ENCODE results near the gene DCLK2.

Gene DCLK2

DNA sequence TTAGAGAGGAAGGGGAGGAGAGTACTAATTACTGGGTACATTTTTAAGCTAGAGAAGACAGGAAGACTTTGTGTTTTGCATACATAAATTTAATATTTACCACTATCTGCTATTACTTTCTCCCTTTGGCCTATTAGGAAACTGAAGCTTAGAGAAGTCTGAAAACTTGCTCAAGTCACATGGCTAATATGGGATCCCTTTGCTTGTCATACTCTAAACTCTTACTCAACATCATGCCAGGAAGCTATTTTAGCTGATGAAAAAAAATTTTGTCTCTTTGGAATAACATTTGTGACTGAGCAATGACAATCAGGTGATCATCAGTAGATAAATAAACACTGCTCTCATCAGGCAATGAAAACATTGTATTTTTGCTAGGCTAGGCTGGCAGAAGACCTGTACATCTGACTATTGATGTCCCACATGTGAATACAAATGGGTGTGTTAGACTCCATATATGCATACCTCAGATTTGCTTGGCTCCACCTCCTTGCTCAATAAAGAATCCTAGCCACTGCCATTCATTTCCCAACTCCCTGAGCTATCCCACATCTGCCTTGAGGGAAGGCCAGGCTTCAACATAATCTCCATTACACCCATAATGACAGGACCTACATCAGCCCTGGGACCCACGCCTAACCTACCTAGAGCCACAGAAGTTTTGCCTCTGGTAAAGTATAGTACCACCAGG is 17.0 kb upstream of the DCLK2 start:
- H3K4me2 ChIP-seq (ENCODE audit: low read depth, low read length, poor library complexity, severe bottlenecking): no peak overlapping the region
- no peak overlapping the region for H3K4me3 ChIP-seq (ENCODE audit: insufficient read depth, low read length, poor library complexity, severe bottlenecking)
- H3K9me3 ChIP-seq (ENCODE audit: insufficient read depth, low read length): no peaks in the 10 kb centered on the region
- no peaks in the 10 kb centered on the region for H3K9me2 ChIP-seq (replicated peaks; ENCODE audit: insufficient read depth, low read length)
- H3K27me3 ChIP-seq (ENCODE audit: low read length): peaks cover 4% of the 10 kb centered on the region; the same call in 1 of the 2 replicates
- no peaks in the 10 kb centered on the region for H3K79me2 ChIP-seq (ENCODE audit: insufficient read depth, low read length)
- no peaks in the 10 kb centered on the region for H3F3A ChIP-seq (ENCODE audit: insufficient read depth)
- H3K36me3 ChIP-seq (ENCODE audit: low read length): no peaks in the 10 kb centered on the region
- no peak for TF ChIP-seq EZH2phosphoT487 (conservative IDR thresholded peaks at IDR 0.05; ENCODE audit: low read length)
- TF ChIP-seq, protein P1, sequence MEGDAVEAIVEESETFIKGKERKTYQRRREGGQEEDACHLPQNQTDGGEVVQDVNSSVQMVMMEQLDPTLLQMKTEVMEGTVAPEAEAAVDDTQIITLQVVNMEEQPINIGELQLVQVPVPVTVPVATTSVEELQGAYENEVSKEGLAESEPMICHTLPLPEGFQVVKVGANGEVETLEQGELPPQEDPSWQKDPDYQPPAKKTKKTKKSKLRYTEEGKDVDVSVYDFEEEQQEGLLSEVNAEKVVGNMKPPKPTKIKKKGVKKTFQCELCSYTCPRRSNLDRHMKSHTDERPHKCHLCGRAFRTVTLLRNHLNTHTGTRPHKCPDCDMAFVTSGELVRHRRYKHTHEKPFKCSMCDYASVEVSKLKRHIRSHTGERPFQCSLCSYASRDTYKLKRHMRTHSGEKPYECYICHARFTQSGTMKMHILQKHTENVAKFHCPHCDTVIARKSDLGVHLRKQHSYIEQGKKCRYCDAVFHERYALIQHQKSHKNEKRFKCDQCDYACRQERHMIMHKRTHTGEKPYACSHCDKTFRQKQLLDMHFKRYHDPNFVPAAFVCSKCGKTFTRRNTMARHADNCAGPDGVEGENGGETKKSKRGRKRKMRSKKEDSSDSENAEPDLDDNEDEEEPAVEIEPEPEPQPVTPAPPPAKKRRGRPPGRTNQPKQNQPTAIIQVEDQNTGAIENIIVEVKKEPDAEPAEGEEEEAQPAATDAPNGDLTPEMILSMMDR (IDR thresholded peaks at IDR 0.05; ENCODE audit: insufficient read depth, low read length, poor library complexity, severe bottlenecking): no peak
- no peaks in the 10 kb centered on the region for H4K20me1 ChIP-seq (ENCODE audit: low read depth, low read length)
- H3K9ac ChIP-seq (ENCODE audit: low read length): no peak overlapping the region
- H3K27ac ChIP-seq (ENCODE audit: low read depth, low read length): no peak overlapping the region
- no peak overlapping the region for H2AFZ ChIP-seq (ENCODE audit: low read depth, low read length, severe bottlenecking)

DNA sequence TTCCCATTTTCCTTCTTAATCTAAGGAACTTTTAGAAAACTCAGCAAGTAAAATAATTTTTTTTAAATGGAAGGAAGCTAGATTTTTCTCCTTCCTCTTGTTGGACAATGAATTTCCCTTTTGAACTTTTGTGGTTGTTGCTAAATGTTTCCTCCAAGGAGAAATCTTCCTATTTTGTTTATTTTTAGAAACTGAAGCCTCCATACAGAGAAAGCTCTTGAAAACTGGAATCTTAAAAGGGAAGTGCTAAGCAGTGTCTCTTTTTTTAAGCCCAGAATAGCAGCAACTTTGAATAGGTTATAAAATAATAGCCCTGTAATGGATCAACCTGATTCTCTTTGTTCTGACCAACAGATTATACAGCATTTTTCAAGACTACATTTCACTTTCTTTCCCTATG is 15.1 kb upstream of the DCLK2 start:
- no peak overlapping the region for H3K9ac ChIP-seq (ENCODE audit: low read length)
- H3K4me2 ChIP-seq (ENCODE audit: low read depth, low read length, poor library complexity, severe bottlenecking): no peak overlapping the region
- H3K27ac ChIP-seq (ENCODE audit: low read depth, low read length): no peak overlapping the region
- H3F3A ChIP-seq (ENCODE audit: insufficient read depth): no peaks in the 10 kb centered on the region
- no peaks in the 10 kb centered on the region for H3K36me3 ChIP-seq (ENCODE audit: low read length)
- TF ChIP-seq, protein P1 (IDR thresholded peaks at IDR 0.05; ENCODE audit: insufficient read depth, low read length, poor library complexity, severe bottlenecking): no peak
- TF ChIP-seq EZH2phosphoT487 (conservative IDR thresholded peaks at IDR 0.05; ENCODE audit: low read length): no peak
- H3K9me3 ChIP-seq (ENCODE audit: insufficient read depth, low read length): no peaks in the 10 kb centered on the region
- H3K79me2 ChIP-seq (ENCODE audit: insufficient read depth, low read length): no peaks in the 10 kb centered on the region
- H2AFZ ChIP-seq (ENCODE audit: low read depth, low read length, severe bottlenecking): no peak overlapping the region
- H4K20me1 ChIP-seq (ENCODE audit: low read depth, low read length): no peaks in the 10 kb centered on the region
- no peaks in the 10 kb centered on the region for H3K9me2 ChIP-seq (replicated peaks; ENCODE audit: insufficient read depth, low read length)
- no peak overlapping the region for H3K4me3 ChIP-seq (ENCODE audit: insufficient read depth, low read length, poor library complexity, severe bottlenecking)
- H3K27me3 ChIP-seq (ENCODE audit: low read length): peaks cover 4% of the 10 kb centered on the region; the same call in 1 of the 2 replicates

DNA sequence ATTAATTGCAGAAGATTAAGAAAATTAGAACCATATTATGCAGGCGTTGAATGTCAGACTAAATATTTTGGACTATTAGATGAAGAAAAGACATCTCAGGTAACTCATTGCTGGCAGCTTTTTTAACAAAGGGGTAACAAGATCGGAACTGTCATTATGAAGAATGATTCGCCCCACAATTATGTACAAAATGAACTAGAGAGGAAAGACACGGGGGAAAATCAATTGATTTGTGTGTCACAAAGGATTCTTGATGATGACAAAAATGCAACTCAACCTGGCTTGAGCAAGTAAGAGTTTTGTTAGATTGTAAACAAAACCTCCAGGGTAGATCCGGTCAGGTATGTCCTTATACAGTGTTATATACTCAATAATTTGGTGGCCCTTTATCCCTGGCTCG is 12.5 kb upstream of the DCLK2 start:
- no peak overlapping the region for H2AFZ ChIP-seq (ENCODE audit: low read depth, low read length, severe bottlenecking)
- H3K9me3 ChIP-seq (ENCODE audit: insufficient read depth, low read length): no peaks in the 10 kb centered on the region
- no peaks in the 10 kb centered on the region for H4K20me1 ChIP-seq (ENCODE audit: low read depth, low read length)
- H3K27ac ChIP-seq (ENCODE audit: low read depth, low read length): no peak overlapping the region
- no peaks in the 10 kb centered on the region for H3K9me2 ChIP-seq (replicated peaks; ENCODE audit: insufficient read depth, low read length)
- no peak overlapping the region for H3K9ac ChIP-seq (ENCODE audit: low read length)
- H3K36me3 ChIP-seq (ENCODE audit: low read length): no peaks in the 10 kb centered on the region
- no peak overlapping the region for H3K4me2 ChIP-seq (ENCODE audit: low read depth, low read length, poor library complexity, severe bottlenecking)
- no peaks in the 10 kb centered on the region for H3F3A ChIP-seq (ENCODE audit: insufficient read depth)
- TF ChIP-seq, protein P1 (IDR thresholded peaks at IDR 0.05; ENCODE audit: insufficient read depth, low read length, poor library complexity, severe bottlenecking): no peak
- no peak for TF ChIP-seq EZH2phosphoT487 (conservative IDR thresholded peaks at IDR 0.05; ENCODE audit: low read length)
- H3K27me3 ChIP-seq (ENCODE audit: low read length): peaks cover 4% of the 10 kb centered on the region; the same call in 1 of the 2 replicates
- no peak overlapping the region for H3K4me3 ChIP-seq (ENCODE audit: insufficient read depth, low read length, poor library complexity, severe bottlenecking)
- no peaks in the 10 kb centered on the region for H3K79me2 ChIP-seq (ENCODE audit: insufficient read depth, low read length)

Data from SU-DHL-6 (cell line).